ENCODE data around the gene NUFIP2.

DNA sequence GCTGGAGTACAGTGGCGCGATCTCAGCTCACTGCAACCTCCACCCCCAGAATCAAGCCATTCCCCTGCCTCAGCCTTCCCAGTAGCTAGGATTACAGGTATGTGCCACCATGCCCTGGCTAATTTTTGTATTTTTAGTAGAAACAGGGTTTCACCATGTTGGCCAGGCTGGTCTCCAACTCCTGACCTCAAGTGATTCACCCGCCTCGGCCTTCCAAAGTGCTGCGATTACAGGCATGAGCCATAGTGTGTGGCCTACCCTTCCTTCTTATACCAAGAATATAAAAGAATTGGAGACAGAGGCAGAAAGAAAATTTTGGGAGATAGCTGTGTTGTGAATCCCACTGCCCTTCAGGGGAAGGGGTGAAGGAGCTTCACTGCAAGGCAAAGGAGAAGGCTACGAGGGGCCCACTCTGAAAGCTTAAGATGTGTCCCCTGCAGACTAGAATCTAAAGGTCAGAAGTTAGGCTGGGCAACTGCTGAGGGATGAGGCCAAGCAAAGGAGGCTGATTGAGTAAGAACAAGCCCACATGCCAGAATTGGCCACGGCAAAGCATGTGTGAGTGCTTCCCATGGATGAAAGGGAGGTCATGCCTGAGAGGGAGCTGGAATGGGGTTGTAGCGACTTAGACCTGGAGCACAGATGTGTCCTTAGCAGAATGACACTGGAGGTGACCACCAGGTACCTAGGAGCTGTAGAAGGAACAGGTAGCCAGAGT lies 55.7 kb downstream of the NUFIP2 start:
- no peak for TF ChIP-seq CTCF (IDR thresholded peaks at IDR 0.05)
- no peak for TF ChIP-seq POLR2A (IDR thresholded peaks at IDR 0.05)

Data from uterus (tissue), 2 donors.